Gastroesophageal sphincter (tissue), 3 donors: Measurements from ENCODE around the gene TMEM235.

Experiments used
- POLR2AphosphoS5 ChIP-seq: sonication (generic); formaldehyde crosslinking; IDR thresholded peaks from one replicate; pipeline ENCODE4 v1.6.1; 2017; ENCODE audit warnings: antibody characterized with exemption
- TF ChIP-seq, protein P1 (sequence below), 4 experiments: fragments of 200-600 bp in 2 of 4; fragments of 450-650 bp in 2 of 4; sonication (generic) in 1 of 4; IDR thresholded peaks; one replicate each; pipeline ENCODE4 v1.5.1; 2017 to 2019; ENCODE audit warnings: antibody characterized with exemption in 4 of 4, mild to moderate bottlenecking in 2 of 4, moderate library complexity in 2 of 4

GRCh38 chr17:78202666-78203065 is 28.8 kb upstream of the TMEM235 start:
- TF ChIP-seq, protein P1, sequence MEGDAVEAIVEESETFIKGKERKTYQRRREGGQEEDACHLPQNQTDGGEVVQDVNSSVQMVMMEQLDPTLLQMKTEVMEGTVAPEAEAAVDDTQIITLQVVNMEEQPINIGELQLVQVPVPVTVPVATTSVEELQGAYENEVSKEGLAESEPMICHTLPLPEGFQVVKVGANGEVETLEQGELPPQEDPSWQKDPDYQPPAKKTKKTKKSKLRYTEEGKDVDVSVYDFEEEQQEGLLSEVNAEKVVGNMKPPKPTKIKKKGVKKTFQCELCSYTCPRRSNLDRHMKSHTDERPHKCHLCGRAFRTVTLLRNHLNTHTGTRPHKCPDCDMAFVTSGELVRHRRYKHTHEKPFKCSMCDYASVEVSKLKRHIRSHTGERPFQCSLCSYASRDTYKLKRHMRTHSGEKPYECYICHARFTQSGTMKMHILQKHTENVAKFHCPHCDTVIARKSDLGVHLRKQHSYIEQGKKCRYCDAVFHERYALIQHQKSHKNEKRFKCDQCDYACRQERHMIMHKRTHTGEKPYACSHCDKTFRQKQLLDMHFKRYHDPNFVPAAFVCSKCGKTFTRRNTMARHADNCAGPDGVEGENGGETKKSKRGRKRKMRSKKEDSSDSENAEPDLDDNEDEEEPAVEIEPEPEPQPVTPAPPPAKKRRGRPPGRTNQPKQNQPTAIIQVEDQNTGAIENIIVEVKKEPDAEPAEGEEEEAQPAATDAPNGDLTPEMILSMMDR (IDR thresholded peaks at IDR 0.05) = no peak
- TF ChIP-seq POLR2AphosphoS5 = no peak
